Lung microvascular endothelial cell (primary cell): ENCODE results near the gene CORO7. TPM values are rescaled to one million over a fixed set of nuclear protein-coding genes. Genes with fewer than 3 reads are reported as not detected.
A peak's percentile ranks its signal among the peaks of the same experiment; 100 is the strongest.

Source experiments
- DNase-seq, 2 donors: peaks; one replicate each; pipeline versions ENCODE4 v3.0.0 to v3.0.0-alpha.2; 2010; ENCODE audit warnings: low read depth in 2 of 2
- total RNA-seq: library from RNA; depleted of rRNA; stranded (reverse); fragments of >200 nt; gene quantifications from 2 replicates; pipeline ENCODE4 v1.2.1, GENCODE V29; 2014

The CORO7 gene
- total RNA-seq, 1 donor from 2014 or later: 34.9 TPM

GRCh38 chr16:4426021-4426684 is 9.8 kb upstream of the CORO7 start:
- DNase-seq: peak in 1 of 2 donors; percentile 18

GRCh38 chr16:4425378-4426020 is 9.1 kb upstream of the CORO7 start, which contains the start of gene DNAJA3:
Gene DNAJA3, plus strand, starts transcription at chr16:4425868. Its CDS starts 14 bp downstream, at chr16:4425882.
- DNase-seq: peak; percentile 94 to 97

- DNase-seq: no peak
These were observed 4.2 kb upstream of the CORO7 start for GRCh38 chr16:4420505-4421105.

GRCh38 chr16:4419402-4419959 is 3.1 kb upstream of the CORO7 start:
- DNase-seq: no peak

- peak; percentile 36 to 42 for DNase-seq
These were observed 727 bp downstream of the CORO7 start for GRCh38 chr16:4415538-4416199.

GRCh38 chr16:4414187-4414917 is 2.0 kb downstream of the CORO7 start:
- DNase-seq: no peak

- DNase-seq: no peak
These were observed 3.5 kb downstream of the CORO7 start for GRCh38 chr16:4412854-4413253.

GRCh38 chr16:4412159-4412558 is 4.2 kb downstream of the CORO7 start:
- DNase-seq: no peak

- DNase-seq: no peak
These were observed 4.7 kb downstream of the CORO7 start for GRCh38 chr16:4411684-4412083.

GRCh38 chr16:4410335-4411075 is 5.9 kb downstream of the CORO7 start:
- DNase-seq: peak; percentile 80 to 94

GRCh38 chr16:4409081-4409932 is 7.1 kb downstream of the CORO7 start:
- DNase-seq: no peak

- peak in 1 of 2 donors; percentile 49 for DNase-seq
These were observed 8.1 kb downstream of the CORO7 start for GRCh38 chr16:4408323-4408690.

- peak in 1 of 2 donors; percentile 37 for DNase-seq
These were observed 8.7 kb downstream of the CORO7 start for GRCh38 chr16:4407543-4408322.

GRCh38 chr16:4404967-4405696 is 11.3 kb downstream of the CORO7 start:
- DNase-seq: no peak

GRCh38 chr16:4404247-4404966 is 12.0 kb downstream of the CORO7 start:
- DNase-seq: peak; percentile 48 to 60

- no peak for DNase-seq
These were observed 13.1 kb downstream of the CORO7 start for GRCh38 chr16:4403133-4403949.
